ENCODE measurements around the gene CDHR5.
"Not testable (repeated sequence)": the region's sequence is repeated elsewhere in the genome, so short reads cannot be mapped to it uniquely, and the experiment has no call there.

The CDHR5 gene

GRCh38 chr11:574632-575312 lies 50.0 kb downstream of the CDHR5 start:
- ChIA-PET POLR2A (ENCODE audit: low non-redundant PET) (interaction anchor here (0.6 kb wide), 1 partner anchor 25 kb away, joined by 4 read pairs; no protein-coding TSS in a partner anchor), CTCF (no interaction called here)
- no peak for DNase-seq (ENCODE audit: low spot score)
- TF ChIP-seq CTCF (conservative IDR thresholded peaks at IDR 0.05; ENCODE audit: low read depth), result no peak
- H3K27ac ChIP-seq, result peak overlapping the region; percentile 94

DNA sequence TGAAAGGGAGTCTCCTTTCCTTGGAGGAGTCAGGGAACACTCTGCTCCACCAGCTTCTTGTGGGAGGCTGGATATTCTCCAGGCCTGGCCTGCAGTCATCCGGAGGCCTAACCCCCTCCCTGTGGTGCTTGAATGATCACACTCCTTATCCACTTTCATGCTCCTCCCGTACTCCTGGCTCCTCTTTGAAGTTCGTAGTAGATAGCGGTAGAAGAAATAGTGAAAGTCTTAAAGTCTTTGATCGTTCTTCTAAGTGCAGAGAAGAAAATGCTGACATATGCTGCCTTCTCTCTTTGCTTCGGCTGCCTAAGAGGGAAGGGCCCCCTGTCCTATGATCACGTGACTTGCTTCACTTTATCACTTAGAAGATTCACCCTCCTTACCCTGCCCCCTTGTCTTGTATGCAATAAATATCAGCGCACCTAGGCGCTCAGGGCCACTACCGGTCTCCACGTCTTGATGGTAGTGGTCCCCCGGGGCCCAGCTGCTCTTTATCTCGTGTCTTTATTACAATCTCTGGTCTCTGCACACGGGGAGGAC lies 50.7 kb downstream of the CDHR5 start:
- DNase-seq (ENCODE audit: low spot score); POLR2A ChIA-PET (ENCODE audit: low non-redundant PET); H3K27ac ChIP-seq; CTCF ChIA-PET: not testable (repeated sequence)

DNA sequence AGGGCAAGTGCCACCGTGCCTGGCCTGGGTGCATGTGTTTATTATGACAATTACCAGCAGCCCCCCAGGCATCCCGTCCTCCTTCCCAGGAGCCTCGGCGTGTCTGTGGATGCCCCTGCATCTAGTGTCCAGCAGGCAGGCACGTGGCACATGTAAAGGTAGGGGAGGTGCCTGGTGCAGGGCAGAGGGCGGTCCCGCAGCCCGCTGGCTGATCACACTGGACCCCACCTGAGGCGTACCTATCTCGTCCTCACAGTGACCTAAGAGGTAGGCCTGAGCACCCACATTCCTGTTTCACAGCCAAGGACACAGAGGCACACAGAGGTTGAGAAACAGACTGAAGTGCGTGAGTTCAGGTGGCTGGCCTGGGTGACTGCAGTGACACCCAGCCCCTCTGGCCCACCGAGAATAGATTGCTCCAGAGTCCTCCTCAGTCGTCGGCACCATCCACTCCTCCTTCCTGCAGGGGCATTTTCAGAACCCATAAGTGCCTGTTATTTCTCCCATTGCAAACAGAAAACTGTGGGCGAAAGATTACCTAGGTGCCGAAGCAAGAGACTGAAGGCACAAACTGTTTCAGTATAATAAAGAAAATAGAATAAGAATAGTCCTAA lies 51.5 kb downstream of the CDHR5 start:
- TF ChIP-seq CTCF (conservative IDR thresholded peaks at IDR 0.05; ENCODE audit: low read depth), result no peak
- CTCF ChIA-PET, result no interaction called here
- POLR2A ChIA-PET (ENCODE audit: low non-redundant PET), result no interaction called here

GRCh38 chr11:571802-572185 lies 53.0 kb downstream of the CDHR5 start:
- POLR2A ChIA-PET (ENCODE audit: low non-redundant PET), result no interaction called here
- peak overlapping the region; percentile 44 for H3K27ac ChIP-seq
- CTCF ChIA-PET, result no interaction called here
- no peak for TF ChIP-seq CTCF (conservative IDR thresholded peaks at IDR 0.05; ENCODE audit: low read depth)
- no peak for DNase-seq (ENCODE audit: low spot score)

More for the DNA sequence above, 51.5 kb downstream of the CDHR5 start:
- peak overlapping the region; percentile 22; the same call in 1 of the 2 replicates for H3K27ac ChIP-seq
- DNase-seq (ENCODE audit: low spot score), result no peak

DNA sequence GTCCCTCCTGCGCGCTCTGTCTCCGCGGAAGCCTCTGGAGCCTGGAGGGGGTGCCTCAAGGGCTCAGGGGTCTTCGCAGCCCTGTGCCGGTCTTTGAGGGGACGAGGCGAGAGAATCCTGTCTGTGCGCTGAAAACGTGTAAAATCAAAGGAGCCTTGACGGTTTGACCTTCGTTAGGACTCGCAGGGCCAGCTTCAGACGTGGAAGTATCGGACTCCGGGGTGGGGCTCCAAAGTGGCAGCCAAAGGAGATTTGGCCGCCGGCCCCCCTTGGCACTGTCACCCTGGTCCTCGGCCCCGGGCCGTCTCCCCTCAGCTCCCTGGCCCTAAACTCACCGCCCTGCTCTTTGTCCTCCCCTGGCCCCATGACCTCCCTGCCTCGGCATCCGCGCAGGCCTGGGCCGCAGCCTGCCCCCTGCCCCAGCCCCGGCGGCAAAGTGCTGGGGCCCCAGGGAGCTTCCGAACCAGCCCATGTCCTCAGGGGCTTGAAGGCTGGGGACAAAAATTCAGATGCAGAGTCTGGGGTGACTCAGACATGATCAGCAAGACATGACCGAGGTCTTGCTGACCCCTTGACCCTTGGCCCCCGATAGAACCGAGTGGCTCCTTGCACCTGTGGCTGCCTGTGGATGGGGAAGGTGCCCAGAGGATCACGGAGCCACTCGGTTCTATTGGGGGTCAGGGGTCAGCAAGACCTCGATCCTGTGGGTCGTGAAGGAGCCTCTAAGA lies 55.4 kb downstream of the CDHR5 start:
- DNase-seq (ENCODE audit: low spot score), result no peak
- ChIA-PET CTCF (interaction anchor here (1.0 kb wide), 1 partner anchor 15 kb away, joined by 4 read pairs; no protein-coding TSS in a partner anchor), POLR2A (ENCODE audit: low non-redundant PET) (no interaction called here)
- peak overlapping the region; percentile 86 for H3K27ac ChIP-seq
- TF ChIP-seq CTCF (conservative IDR thresholded peaks at IDR 0.05; ENCODE audit: low read depth), result no peak

DNA sequence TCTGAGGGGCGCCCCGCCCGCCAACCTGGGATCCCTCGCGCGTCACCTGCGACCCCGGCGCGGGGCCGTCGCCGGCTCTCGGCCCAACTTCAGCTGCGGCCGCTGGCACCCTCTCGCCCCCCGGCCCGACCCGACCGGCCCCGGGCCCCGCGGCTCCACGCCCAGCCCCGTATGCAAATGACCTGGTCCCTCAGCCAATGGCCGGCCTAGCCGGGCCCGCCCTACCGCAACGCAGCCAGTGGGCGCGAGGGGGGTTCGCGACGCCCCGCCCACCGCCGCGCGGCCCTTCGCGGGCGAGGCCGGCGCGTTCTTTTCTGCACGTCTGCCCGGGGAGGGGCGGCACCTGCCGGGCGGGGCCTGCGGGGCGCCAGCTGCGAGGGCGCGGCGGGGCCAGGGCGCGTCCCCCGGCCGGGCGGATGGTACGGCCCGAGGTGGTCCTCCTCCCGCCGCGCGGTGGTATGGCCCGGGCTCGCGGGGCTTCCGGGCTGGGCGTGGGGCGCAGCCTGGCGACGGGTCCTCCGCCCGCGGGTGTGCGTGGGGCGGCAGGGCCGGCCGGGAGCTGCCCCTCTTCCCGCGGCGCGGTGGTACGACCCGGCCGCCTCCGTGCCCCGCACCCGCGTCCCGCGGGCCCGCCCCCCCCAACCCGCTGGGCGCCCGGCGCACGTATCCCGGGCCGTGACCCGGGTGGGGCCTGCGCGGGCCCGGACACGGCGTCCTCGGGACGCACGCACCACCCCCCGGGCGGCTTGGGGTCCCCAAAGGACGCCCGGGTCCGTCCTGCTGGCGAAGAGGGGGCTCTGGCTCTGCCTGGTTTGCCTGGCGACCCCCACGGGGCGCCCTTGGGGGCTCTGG lies 56.2 kb downstream of the CDHR5 start:
- CTCF ChIA-PET, result interaction anchor here (1.0 kb wide), 1 partner anchor 14 kb away, joined by 4 read pairs; no protein-coding TSS in a partner anchor
- POLR2A ChIA-PET (ENCODE audit: low non-redundant PET), result interaction anchor here (0.5 kb wide), 1 partner anchor 70 kb away, joined by 5 read pairs; no protein-coding TSS in a partner anchor
- H3K27ac ChIP-seq, result peak overlapping the region; percentile 86
- peak; percentile 93 for DNase-seq (ENCODE audit: low spot score)
- TF ChIP-seq CTCF (conservative IDR thresholded peaks at IDR 0.05; ENCODE audit: low read depth), result no peak

Data from RWPE1 (cell line).